ENCODE data around the gene RSPH10B2.
"Not testable (repeated sequence)": the region's sequence is repeated elsewhere in the genome, so short reads cannot be mapped to it uniquely, and the experiment has no call there.

The RSPH10B2 gene

DNA sequence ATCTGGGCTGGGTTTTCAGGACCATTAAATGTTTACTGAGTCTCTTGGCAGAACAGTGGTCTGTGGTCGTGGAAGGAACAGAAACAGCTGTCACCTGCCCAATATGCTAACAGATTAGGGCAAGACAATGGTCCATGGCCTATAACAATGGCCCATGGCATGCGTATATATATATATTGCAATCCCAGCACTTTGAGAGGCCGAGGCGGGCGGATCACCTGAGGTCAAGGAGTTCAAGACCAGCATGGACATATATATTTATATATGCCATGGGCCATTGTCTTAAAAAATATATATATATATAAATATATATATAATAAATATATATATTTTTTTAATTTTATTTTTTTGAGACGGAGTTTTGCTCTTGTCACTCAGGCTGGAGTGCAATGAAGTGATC, 27.7 kb downstream of the RSPH10B2 start:
- in situ Hi-C loops (cut with HindIII; ENCODE audit: low sequenced_read_pairs): not testable (repeated sequence)

DNA sequence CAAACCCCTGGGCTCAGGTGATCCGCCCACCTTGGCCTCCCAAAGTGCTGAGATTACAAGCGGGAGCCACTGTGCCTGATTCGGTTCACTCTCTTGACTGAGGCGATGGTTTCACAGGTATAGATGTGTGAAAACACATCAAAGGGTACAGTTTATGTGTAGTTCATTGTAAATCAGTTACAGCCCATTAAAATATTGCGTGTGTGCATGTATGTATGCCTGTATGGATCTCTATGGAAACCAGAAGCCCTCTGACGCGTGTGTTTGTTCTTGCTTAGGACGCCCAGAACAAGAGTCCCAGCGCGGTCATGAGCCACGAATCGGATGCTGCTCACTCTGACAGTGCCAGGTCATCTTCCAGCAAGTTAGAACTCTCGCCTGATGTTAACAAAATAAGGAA, 35.5 kb downstream of the RSPH10B2 start:
- in situ Hi-C loops (cut with HindIII; ENCODE audit: low sequenced_read_pairs): not testable (repeated sequence)

DNA sequence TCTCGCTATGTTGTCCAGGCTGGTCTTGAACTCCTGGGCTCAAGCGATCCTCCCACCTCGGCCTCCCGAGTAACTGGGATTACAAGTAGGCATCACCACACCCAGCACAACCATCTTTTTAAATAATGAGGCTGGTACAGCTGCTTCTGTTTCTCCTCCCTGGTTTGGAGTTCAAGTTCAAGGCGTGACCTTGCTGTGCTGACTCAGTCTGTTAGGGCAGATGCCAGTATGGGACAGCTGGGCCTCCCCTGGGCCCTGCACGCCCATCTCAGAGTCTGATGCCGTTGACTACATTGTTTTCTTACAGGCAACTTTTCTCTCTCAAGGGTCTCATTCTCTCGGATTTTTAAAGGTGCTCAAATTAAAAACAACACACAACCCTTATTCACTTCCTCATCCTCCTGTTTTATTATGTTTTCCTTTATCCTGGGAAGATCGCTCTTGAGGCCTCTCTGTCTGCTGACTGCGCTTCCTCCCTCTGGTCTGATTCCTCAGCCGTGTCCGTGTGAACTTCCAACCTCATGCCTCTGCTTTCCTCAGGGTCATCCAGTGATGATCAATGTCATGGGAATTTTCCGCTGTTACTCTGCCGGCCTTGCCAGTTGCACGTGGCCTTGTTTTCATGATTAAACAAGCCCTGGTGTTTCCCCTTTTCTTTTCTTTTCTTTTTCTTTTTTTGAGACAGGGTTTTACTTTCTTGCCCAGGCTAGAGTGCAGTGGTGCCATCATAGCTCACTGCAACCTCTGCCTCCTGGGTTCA, 38.4 kb downstream of the RSPH10B2 start:
- in situ Hi-C loops (cut with HindIII; ENCODE audit: low sequenced_read_pairs): not testable (repeated sequence)

DNA sequence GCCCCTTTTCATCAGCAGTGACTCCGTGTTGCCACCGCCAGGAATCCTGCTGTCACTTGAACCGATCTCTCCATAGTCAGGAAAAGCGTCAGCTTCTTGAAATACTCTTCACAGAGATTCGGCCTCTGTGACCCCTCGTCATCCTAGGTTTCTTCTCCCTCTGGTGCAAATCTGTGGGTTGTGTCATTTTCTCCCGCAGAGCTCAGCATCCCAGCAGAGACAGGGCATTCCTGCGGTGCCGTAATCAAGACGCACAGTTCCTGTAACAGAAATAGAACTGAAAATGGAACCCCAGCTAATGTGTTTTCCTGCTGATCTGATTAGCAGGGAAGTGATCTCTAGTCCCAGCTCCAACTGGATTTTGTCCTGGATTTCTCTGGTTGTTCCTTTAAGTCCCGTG, 40.4 kb downstream of the RSPH10B2 start:
- in situ Hi-C loops (cut with HindIII; ENCODE audit: low sequenced_read_pairs): not testable (repeated sequence)

DNA sequence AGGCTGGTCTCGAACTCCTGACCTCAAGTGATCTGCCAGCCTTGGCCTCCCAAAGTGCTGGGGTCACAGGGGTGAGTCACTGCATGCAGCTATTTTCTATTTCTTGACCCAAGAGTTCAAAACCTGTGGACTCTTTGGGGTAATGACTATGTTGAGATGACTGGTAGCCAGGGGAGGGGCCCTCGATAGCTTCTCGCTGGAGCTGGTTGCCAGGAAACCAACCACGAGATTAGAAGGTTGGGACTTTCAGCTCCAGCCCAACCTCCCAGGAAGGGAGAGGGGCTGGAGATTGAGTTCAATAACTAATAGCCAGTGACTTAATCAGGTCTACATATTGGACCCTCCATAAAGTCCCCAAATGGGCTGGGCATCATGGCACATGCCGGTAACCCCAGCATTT, 43.3 kb downstream of the RSPH10B2 start:
- in situ Hi-C loops (cut with HindIII; ENCODE audit: low sequenced_read_pairs): not testable (repeated sequence)

DNA sequence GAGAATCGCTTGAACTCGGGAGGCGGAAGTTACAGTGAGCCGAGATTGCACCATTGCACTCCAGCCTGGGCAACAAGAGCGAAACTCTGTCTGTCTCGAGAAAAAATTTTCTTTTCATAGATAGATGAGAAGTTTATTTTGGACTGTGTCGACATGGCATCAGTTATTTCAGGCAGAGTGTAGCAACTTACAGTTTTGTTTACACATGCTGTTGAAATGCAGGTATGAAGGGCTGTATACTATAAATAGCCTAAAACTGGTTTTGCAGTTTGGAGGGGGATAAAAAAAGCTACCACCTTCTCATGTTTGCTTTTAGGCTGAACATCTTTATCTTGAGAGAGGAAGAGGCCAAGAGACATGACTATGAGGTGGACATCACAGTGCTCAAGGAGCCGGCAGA, 44.1 kb downstream of the RSPH10B2 start:
- in situ Hi-C loops (cut with HindIII; ENCODE audit: low sequenced_read_pairs): not testable (repeated sequence)

DNA sequence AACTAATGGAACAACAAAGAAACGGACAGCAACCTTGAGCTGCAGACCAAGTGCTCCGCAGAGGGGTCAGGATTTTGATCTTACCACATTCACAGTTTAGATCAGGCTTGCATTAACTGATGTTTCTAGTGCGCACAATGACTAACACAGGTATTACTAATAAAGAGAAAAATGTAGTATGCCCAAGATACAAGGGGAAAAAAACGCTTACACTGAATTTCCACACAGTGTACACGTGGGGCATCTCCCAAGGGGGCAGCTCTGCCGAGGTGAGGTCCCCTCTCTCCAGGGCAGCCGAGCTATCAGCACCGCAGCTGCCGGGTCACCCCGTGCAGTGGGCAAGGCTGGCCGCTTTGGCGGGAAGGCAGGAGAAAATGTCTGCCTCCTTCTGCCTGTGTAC, 46.0 kb downstream of the RSPH10B2 start:
- in situ Hi-C loops (cut with HindIII; ENCODE audit: low sequenced_read_pairs): not testable (repeated sequence)

DNA sequence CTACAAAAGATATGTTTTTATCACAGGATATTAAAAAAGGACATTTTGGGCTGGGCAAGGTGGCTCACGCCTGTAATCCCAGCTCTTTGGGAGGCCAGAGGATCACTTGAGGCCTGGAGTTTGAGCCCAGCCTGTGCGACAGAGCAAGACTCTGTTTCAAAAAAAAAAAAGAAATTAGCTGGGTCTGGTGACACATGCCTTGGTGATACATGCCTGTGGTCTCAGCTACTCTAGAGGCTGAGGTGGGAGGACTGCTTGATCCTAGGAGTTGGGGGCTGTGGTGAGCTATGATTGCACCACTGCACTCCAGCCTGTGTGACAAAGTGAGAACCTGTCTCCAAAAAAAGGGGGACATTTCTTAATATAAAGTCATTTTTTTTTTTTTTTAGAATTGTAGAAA, 46.4 kb downstream of the RSPH10B2 start:
- in situ Hi-C loops (cut with HindIII; ENCODE audit: low sequenced_read_pairs): not testable (repeated sequence)

DNA sequence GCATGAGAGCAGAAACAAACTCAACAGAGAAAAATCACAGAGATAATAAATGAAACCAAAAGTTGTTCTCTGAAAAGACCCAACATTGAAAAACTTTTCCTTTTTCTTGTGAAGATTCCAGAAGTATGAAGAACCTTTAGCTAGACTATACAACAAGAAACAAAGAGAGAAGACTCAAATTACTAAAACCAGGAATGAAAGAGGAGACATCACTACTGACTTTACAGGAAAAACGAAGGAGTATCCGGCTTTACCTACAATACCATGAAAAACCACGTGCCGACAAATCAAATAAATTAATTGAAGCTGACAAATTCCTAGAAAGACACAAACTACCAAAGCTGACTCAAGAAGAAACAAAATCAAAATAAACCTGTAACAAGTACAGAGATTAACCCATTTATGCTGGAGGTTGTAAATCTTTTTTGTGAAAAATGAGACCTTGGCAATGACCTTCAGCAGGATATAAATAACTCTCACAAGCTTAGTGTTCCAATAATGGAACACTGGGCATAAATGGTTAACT, 53.6 kb downstream of the RSPH10B2 start:
- in situ Hi-C loops (cut with HindIII; ENCODE audit: low sequenced_read_pairs): not testable (repeated sequence)

DNA sequence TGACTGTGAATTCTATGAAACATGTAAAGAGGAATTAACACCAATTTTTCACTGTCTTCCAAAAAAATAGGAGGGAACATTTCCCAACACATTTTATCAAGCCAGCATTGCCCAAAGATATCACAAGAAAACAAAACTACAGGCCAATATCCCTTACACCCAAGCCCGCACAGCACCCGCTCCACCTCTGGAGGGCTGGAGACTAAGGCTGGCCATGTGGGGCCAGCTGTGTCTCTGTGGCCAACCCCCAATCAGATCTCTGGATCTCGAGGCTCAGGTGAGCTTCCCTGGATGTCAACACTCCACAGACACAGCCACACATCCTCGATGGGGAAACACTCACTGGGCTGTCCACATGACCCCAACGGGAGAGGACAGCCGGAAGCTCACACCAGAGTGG, 54.1 kb downstream of the RSPH10B2 start:
- in situ Hi-C loops (cut with HindIII; ENCODE audit: low sequenced_read_pairs): not testable (repeated sequence)

DNA sequence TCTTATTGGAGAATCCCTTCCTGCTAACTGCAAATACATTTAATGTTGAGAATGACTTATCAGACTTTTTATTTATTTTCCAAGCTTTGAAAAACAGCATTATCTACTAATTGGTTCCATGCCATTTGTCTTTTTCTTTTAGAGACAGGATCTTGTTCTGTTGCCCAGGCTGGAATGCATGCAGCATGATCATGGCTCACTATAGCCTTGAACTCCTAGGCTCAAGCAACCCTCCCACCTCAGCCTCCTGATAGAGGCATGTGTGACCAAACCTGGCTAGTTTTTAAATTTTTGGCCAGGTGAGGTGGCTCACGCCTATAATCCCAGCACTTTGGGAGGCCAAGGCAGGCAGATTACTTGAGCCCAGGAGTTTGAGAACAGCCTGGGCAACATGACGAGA, 59.1 kb downstream of the RSPH10B2 start:
- in situ Hi-C loops (cut with HindIII; ENCODE audit: low sequenced_read_pairs): not testable (repeated sequence)

DNA sequence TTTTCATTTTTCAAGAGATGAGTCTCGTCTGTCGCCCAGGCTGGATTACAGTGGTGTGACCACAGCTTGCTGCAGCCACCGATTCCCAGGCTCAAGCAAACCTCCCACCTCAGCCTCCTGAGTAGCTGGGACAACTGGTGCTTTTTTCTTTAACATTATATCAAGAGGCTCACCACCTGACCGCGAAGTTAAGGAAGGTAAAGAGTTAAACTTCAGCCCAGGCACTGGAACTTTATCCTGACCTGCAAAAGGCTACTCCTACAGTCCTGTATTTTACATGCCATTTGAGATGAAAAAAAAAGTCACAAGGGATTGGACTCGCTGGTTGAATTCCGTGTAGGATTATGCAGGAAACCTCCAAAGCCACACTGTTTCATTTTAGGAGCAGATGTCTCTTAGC, 61.6 kb downstream of the RSPH10B2 start:
- in situ Hi-C loops (cut with HindIII; ENCODE audit: low sequenced_read_pairs): not testable (repeated sequence)

DNA sequence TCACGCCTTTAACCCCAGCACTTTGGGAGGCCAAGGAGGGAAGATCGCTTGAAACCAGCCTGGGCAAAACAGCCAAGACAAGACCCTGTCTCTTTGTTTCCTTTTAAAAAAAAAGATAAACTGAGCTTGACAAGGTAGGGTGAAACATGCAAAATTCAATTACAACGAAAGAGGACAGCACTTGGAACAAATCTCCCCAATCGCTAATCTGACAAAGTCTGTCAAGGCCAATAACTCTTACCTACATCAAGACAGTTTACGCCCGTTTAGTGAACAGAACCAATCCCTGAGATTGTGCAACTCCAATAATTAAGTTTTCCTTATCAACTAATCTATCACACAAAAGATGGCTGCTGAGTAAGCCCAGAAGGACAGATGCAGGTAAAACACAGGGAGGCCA, 67.7 kb downstream of the RSPH10B2 start:
- in situ Hi-C loops (cut with HindIII; ENCODE audit: low sequenced_read_pairs): not testable (repeated sequence)

DNA sequence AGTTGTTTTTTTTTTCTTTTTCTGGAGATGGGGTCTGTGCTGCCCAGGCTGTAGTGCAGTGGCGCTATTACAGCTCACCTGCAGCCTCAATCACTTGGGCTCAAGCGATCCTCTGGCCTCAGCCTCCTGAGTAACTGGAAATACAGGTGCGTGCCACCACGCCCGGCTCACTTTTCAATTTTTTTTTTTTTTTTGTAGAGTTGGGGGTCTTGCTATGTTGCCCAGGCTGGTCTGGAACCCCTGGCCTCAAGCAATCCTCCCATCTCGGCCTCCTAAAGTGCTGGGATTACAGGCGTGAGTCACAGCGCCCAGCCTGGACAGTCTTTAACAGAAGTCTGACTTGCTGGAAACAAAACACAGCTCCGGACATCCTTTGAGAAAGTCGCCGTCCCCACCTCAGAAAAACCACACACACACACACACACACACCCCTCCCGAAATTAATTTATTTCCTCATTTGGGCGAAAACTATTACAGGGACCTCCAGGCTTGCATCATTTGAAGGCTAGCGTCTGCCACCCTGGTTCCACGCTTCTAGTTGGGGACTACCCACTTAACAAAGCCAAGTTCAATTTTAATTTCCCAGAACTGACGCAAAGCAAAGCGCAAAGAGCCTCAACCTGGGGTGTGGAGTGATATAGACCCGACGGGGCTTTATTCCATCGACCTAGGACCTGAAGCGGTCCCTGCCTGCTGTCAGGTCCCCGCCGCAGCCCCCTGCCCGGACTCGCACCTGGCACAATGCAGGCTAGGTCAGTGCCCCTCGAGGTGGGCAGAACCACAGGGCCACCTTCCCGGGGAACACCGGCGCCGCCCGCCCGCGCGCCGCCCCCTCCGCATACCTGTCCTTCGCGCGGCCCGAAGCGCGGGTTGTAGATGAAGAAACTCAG, 71.6 kb downstream of the RSPH10B2 start:
- in situ Hi-C loops (cut with HindIII; ENCODE audit: low sequenced_read_pairs): not testable (repeated sequence)

DNA sequence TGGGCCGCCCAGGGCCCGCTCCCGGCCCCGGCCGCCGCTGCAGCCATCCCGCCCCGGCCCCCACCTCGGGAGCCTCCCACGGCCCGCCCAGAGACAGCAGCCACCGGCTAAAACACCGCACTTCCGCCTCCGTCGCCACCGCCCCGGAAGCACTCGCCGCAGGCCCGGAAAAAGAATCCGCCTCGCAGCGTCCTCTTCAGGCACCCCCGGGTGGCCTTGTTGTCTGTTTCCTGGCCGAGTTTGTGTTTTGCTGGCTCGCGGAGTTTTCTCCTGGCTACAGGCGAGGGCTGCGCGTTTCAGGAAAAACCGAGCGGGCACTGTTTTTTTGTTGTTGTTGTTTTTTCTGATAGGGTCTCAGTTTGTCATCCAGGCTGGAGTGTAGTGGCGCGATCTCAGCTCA, 72.2 kb downstream of the RSPH10B2 start, which contains the start of gene CCZ1B:
CCZ1B (minus strand) TSS at position 125 of the 400 bp plus-strand sequence; CDS start at position 47, 78 bp downstream.
- in situ Hi-C loops (cut with HindIII; ENCODE audit: low sequenced_read_pairs): not testable (repeated sequence)

DNA sequence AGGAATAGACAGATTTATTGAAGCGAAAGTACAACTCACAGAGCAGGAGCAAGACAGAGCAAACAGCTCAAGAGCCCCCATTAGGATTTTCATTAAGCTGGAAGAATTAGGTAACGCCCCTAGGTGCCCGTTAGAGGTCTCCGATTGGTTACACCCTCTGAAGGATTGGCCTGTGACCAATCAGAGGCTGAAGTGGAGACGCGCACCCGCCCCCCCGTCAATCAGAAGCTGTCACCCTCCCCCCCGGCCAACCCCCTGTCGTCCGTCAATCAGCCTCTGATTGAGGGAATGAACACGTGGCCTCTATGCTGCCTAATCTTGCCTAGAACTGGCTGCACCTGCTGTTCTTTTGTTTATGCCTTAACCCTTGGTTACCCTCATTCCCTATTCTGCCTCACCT, 73.3 kb downstream of the RSPH10B2 start:
- in situ Hi-C loops (cut with HindIII; ENCODE audit: low sequenced_read_pairs): not testable (repeated sequence)

DNA sequence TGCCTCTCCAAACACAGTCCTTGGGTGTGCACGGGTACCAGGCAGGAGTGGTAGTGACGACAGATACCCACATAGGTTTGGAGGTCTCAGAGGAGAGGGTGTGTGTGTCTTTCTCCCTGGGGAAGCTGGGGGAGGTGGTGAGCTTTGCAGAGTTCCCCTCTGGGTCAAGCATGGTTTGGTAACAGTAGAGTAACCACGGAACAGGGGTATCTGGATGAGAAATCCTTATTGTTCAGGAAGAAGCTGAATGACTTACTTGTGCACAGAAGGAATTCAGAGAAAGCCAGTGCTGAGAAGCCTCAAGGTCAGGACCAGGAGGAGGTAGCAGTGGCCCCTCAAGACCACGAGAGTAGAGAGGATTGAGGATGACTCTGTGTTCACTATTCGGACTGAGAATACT, 75.7 kb downstream of the RSPH10B2 start:
- in situ Hi-C loops (cut with HindIII; ENCODE audit: low sequenced_read_pairs): not testable (repeated sequence)

DNA sequence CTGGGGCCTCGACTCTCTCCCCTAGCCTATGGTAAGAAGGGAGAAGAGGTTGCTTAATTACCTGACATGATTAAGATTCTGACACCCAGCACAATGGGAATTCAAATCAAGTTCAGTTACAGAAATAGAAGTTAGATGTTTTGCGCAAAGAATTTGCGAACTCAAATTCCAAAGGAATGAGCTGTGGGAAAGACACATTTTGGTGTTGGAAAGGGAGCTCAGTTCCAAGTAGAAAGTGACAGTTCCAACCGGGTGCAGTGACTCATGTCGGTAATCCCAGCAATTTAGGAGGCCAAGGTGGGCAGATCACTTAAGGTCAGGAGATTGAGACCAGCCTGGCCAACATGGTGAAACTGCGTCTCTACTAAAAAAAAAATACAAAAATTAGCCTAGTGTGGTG, 76.1 kb downstream of the RSPH10B2 start:
- in situ Hi-C loops (cut with HindIII; ENCODE audit: low sequenced_read_pairs): not testable (repeated sequence)

DNA sequence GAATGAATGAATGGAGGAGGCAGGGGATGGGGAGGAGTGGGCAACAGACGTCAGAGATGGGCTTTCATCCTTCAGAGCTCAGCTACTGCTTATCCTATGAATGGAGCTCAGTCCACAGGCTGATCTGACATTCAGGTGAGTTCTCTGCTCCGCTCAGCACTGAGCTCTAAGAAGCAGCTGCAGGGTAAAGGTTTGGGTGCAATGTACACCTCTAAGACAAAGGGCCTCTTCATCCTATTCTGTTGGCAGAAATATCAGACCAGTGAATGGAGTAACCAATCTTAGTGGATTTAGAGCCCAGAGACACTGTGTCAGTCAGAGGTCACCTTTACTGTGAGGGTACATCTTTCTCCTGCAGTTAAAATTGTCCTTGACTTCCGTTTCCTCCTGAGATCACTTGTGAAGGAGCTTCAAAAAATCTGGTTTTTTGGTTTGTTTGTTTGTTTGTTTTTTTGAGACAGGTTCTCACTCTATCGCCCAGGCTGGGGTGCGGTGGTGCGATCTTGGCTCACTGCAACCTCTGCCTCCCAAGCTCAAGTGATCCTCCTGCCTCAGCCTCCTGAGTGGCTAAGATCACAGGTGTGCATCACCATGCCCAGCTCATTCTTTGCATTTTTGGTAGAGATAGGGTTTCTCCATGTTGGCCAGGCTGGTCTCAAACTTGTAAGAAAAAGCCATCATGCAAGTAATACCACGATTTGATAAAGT, 77.3 kb downstream of the RSPH10B2 start:
- in situ Hi-C loops (cut with HindIII; ENCODE audit: low sequenced_read_pairs): no loop called here

DNA sequence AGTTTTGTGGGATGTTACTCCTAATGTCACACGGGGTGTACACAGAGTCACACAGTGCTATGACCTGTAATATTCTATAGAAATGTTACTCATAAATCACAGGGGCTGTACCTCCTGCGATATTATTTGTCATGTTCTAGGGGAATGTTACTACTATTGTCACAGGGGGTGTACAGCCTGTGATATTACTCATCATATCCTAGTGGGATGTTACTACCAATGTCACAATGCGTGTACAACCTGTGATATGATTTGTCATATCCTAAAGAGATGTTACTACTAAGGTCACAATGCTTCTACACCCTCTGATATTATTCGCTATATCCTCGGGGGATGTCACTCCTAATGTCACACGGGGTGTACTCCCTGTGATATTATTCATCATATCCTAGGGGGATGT, 79.7 kb downstream of the RSPH10B2 start:
- in situ Hi-C loops (cut with HindIII; ENCODE audit: low sequenced_read_pairs): no loop called here

DNA sequence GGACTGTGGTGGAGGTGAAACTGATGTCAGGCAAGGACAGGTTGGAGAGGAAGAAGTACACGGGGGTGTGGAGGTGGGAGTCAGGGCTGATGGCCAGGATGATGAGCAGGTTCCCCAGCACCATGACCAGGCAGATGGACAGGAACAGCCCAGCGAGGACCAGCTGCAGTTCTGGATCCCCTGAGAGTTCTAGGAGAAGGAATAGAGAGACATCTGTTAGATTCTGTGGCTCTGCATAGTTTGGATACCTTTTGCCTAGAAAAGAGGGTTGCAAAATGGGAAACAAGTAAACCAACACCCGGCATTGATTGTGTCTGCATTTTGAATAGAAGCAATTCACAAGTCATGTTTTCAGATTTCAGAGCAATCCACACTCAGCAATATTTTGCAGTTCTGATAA, 81.6 kb downstream of the RSPH10B2 start:
- in situ Hi-C loops (cut with HindIII; ENCODE audit: low sequenced_read_pairs): not testable (repeated sequence)

Data from endothelial cell of hepatic sinusoid (primary cell).